Glomerular visceral epithelial cell (primary cell): Measurements from ENCODE around the gene SLC25A19.
"Not testable (repeated sequence)": the region's sequence is repeated elsewhere in the genome, so short reads cannot be mapped to it uniquely, and the experiment has no call there.

Source experiments
- DNase-seq: peaks from one replicate; pipeline ENCODE4 v3.0.0-alpha.2; 2016; ENCODE audit errors: extremely low spot score

Gene SLC25A19

DNA sequence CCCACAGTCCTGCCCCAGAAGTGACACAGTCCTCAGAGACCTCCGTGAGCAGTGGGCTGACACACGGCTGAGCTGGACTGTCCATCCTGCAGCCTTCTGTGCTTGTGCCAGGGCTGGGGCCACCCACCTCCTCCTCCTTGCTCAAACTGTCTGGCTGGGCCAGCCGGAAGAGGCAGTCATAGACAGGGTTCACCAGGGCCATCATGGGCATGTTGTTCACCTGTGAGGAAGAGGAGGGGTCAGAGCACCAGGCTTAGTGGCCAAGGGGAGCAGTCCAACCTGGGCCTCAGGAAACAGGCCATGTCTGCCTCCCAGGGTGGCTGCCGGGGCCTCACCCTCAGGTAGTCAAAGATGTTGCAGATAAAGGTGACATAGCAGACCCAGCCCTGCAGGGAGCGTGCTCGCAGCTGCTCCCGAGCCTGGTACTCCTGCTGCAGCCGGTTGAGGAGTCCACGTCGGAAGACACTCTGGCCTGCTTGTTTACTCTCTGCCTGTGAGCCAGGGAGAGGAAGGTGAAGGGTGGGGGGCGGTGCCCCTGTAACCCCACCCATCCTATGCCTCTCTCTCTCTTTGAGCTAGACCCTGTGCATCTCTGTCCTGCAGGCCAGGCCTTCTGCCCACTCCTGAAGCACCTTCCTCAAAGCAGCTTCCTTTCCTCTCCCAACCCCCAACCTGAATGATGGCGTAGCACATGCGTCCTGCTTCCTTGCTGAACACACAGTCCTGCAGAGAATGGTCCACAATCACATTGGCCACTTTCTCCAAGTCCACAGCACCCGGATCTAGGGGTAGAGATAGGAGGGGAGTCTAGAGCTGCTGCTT is 21.6 kb downstream of the SLC25A19 start:
- no peak for DNase-seq

DNA sequence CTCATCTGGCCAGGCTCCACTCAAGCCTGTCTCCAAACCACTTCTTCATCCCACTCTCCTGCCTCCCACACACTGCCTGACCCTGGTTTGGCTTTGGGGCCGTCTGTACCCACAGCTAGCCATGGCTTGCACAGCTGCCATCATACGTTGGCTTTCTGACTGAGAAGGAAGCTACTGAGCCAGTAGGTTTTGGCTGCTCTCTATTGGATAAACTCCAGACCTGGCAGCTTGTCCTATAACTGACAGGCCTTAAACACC is 22.2 kb downstream of the SLC25A19 start:
- DNase-seq, result no peak

GRCh38 chr17:75266316-75267152 is 22.7 kb downstream of the SLC25A19 start:
- DNase-seq, result no peak

DNA sequence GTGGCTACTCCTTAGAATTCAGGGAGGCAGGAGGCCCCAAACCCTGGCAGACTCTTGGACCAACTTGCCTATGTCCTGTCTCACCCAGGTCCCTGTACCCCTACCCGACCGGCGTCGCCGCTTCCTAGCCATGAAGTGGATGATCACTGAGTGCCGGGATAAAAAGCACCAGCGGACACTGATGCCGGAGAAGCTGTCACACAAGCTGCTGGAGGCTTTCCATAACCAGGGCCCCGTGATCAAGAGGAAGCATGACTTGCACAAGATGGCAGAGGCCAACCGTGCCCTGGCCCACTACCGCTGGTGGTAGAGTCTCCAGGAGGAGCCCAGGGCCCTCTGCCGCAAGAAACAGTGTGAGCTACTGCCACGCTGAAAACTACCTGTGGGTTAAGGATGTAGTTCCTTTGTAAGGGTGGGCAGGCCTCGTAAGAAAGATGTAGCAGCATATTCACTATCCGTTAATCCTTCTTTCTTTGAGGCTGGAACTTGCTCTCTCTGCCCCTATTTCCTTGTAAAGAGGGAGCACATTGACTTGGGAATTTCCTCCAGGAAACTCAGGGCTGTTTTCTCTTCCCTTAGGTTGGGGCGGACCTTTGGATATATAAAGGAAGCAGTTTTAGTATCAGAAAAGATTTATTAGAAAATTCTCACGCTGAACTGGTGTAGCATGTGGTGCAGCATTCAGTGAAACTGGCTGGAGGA is 23.5 kb downstream of the SLC25A19 start:
- DNase-seq, result no peak

DNA sequence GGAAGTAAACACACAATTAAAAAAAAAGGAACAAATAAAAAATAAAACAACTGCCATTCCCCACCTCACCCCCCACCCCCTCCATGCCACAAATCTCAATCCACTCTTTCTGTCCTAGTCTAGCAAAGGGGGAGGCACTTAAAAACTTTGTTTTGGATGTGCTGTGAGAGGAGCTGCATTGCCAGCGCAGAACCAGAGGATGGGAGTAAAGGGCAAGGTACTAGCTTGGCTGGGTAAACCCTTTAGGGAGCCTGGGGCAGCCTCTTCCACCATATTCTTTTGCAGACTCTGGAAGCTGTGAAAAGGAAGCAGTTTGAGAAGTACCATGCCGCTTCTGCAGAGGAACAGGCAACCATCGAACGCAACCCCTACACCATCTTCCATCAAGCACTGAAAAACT is 26.2 kb downstream of the SLC25A19 start:
- no peak for DNase-seq

DNA sequence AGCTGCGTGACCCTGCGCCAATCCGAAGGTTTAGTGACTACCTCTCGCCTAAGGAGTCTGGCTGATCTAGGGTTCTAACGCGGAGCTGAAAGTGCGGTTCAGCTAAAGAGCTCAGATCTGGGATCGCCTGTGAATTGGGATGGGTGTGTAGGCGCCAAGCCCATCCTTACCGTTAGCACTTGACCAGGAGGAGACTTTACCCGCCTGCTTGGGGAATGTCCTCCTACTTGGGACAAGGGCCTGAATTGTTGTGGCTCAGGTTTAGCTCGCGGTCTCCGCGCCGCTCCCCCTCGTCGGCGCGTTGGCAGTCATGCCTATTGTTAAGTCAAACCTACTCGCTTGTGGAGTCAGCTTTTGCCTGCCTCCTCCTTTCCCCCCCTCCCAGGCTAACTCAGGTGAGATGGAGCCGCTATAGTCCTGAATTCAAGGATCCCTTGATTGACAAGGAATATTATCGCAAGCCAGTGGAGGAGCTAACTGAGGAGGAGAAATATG is 27.1 kb downstream of the SLC25A19 start:
- DNase-seq, result no peak

DNA sequence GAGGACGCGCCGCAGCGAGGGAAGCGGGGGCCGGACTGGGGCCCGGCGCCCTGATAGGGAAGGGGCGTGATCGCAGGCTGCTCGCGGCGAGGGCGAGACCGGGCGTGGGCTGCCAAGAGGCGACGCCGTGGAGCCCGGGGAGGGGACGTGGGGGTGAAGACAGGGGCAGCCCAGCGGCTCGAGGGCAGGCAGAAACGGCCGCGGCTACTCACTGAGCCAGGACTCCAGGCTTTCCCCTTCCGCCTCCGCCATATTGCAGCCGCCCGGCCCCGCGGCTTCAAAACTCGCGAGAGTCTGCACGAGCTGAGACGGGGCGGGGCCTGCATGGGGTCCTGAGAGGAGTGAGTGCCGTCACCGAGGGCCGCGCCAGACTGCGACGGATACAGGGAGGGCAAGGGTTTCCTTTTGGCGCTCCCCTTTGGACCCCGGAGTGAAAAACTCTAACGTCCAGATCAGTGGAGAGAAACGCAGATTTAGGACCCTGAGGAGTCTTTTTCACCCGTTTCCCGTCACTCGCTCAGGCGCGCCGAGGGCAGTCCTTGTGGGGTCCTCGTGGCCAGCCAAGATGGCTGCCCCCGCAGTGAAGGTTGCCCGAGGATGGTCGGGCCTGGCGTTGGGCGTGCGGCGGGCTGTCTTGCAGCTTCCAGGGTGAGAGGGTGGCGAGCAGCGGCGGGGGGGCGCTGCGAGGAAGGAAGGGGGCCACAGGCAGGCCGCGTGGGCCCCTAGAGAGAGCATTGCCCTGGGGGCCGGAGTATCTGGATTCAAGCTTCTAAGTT is 27.7 kb downstream of the SLC25A19 start, which contains the start of the genes GGA3 and MRPS7:
GGA3 (minus strand) TSS at position 271 of the 776 bp plus-strand sequence; CDS start at position 252, 19 bp downstream.
MRPS7 (plus strand) TSS at position 544 of the 776 bp plus-strand sequence; CDS start at position 566, 22 bp downstream.
- peak; percentile 92 for DNase-seq

DNA sequence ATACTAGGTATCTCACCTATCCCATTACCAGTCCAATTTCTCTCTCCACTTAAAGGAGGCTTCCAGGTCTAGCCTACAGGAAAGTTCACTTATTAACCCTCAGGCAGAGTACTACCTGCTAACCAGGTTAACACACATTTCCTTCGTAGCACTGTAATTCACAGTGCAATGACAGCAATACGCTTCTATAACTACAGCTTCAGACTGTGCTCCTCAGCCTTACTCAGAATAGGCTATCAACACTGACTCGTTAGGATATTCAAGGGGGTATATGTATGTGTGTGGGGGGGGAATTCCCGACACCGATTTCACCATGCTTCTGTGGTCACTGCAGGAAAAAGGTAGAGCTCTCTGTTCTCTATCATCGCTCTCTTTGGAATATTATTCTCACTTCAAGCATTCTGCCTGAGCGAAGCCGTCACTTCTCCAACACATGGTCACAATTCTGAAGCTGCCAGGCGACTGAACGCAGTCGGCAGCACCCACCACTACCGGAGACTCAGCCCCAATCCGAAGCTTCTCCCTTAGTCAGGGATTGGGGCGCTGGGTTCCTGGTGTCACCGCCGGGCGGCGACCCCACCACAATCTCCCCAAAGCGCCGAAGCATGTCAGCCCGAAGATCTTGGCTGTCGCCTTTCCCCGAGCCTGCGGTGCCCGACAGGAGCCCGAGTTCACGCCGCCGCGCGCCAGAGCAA is 28.4 kb downstream of the SLC25A19 start:
- DNase-seq, result peak; percentile 35

DNA sequence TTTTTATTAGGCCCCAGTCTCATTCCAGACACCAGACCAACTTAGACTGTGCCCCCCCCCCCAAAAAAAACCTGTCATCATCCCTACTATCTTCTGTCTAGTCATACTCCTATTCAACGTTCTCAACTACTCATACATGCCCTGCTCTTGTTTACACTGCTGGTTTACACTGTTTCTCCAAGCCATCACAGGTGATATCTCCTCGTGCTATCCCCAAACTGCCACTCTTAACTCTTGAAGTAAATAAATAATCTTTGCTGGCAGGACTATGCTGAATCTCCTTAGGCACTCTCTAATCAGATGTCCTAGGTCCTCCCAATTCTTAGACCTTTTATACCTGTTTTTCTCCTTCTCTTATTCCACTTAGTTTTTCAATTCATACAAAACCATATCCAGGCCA is 32.0 kb downstream of the SLC25A19 start:
- DNase-seq, result not testable (repeated sequence)

GRCh38 chr17:75255954-75256698 is 33.1 kb downstream of the SLC25A19 start:
- DNase-seq, result not testable (repeated sequence)

DNA sequence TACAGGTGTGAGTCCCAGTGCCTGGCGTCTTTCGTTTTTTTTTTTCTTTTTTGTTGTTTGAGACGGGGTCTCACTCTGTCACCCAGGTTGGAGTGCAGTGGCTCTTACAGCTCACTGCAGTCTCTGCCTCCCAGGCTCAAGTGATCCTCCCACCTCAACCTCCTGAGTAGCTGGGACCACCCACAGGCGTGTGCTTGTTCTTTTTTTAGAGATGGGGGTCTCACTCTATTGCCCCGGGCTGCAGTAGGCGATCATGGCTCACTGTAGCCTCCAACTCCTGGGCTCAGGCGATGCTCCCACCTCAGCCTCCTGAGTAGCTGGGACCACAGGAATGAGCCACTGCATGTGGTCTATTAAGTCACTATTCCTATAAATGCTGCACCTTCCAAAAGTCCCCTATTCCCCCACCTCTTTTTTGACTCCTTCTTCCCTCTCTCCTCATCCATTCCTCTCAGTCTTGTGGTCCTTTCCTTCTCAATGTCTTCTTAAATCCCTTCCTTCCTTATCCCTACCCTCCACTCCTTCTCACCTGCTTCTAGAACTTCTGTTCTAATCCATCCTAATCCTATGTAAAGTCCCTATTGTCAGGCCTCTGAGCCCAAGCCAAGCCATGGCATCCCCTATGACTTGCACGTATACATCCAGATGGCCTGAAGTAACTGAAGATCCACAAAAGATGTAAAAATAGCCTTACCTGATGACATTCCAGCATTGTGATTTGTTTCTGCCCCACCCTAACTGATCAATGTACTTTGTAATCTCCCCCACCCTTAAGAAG is 37.0 kb downstream of the SLC25A19 start:
- DNase-seq, result no peak

- no peak for DNase-seq
Observed at GRCh38 chr17:75250009-75250471, 39.2 kb downstream of the SLC25A19 start.

GRCh38 chr17:75249564-75249963 is 39.7 kb downstream of the SLC25A19 start:
- no peak for DNase-seq

DNA sequence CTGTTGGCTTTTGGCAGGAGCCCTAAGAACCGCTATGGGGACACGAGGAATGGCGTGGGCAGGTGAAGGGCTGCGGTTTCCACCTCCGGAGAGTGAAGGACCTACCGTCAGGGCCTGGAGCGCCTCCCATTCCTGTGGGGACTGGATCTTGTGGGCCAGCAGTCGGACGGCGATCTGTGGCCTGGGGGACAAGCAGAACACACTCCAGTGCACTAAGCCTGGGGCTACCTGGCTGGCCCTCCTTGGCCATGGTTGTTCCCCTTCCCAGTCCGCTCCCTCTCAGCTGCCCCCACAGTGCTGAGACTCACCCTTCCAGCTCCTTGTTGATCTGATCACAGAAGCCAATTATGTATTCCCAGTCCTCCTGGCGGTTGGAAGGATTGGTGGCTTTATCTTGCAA is 42.8 kb downstream of the SLC25A19 start:
- DNase-seq, result no peak

DNA sequence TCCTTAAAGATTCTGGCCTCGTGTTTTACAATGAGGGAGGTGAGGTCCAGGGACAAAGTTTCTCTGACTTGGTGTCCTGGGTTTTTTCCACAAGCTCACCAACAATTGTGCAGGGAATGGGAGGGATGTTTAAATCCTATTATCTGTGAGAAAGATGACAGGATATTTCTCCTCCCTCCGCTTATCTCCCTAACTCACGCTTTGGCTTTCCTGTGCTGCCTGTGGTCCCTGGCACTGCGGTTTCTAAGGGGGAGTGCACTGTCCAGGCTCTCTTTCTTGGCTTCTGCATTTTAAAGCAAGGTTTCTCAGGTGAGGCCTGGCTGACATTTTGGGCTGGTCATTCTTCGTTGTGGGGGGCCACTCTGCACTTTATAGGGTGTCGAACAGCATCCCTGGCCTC is 44.2 kb downstream of the SLC25A19 start:
- no peak for DNase-seq

GRCh38 chr17:75244133-75244866 is 44.9 kb downstream of the SLC25A19 start:
- DNase-seq, result no peak

DNA sequence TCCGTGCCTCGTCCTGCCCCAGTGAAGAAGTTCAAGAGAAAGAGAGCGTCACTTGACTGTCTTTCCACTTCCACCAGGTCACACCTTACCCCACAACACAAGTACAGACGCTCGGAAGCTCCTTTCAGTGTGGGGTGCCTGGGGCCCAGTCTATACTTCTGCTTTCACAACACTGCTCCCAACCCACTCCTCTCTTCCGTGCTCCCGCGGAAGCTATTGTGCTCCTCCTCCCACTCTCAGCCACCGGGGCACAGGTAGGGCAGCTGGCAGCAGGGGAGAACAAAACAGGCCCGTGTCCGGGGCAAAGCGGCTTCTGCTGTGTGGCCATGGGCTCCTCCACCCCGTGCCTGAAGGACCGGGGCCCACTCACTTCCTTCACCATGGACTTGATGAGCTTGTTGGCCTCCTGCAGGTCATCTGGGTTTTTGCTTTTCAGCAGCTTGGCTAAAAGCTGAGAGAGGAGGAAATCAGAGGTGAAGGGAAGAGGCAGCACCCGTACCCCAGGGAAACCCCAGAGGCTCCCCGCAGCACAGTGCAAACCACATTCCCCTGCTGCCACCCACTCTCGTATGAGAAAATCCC is 46.7 kb downstream of the SLC25A19 start:
- DNase-seq, result no peak

GRCh38 chr17:75241996-75242460 is 47.2 kb downstream of the SLC25A19 start:
- no peak for DNase-seq
